NCI-H1436 treated with DMSO at 0.1 percent for 48 hours (cell line): ENCODE results near the gene CBLB.

ENCODE experiments used
- DNase-seq: peaks from one replicate; lab custom pipeline; 2025; lab: John Stamatoyannopoulos, UW

CBLB gene

GRCh38 chr3:105691633-105692032, 177.2 kb downstream of the CBLB start:
- no peak for DNase-seq

- DNase-seq, result no peak
These were observed 177.8 kb downstream of the CBLB start for GRCh38 chr3:105691053-105691452.

- DNase-seq, result no peak
These were observed 180.0 kb downstream of the CBLB start for GRCh38 chr3:105688821-105689220.

- no peak for DNase-seq
These were observed 182.4 kb downstream of the CBLB start for GRCh38 chr3:105686278-105686897.

- no peak for DNase-seq
These were observed 188.9 kb downstream of the CBLB start for GRCh38 chr3:105679951-105680350.

GRCh38 chr3:105678017-105678416, 190.8 kb downstream of the CBLB start:
- DNase-seq, result no peak

GRCh38 chr3:105676621-105677300, 192.1 kb downstream of the CBLB start:
- DNase-seq, result no peak

- no peak for DNase-seq
These were observed 194.3 kb downstream of the CBLB start for GRCh38 chr3:105674437-105675065.

GRCh38 chr3:105672996-105673395, 195.8 kb downstream of the CBLB start:
- no peak for DNase-seq

- DNase-seq, result no peak
These were observed 206.5 kb downstream of the CBLB start for GRCh38 chr3:105662306-105662705.

GRCh38 chr3:105661461-105661860, 207.4 kb downstream of the CBLB start:
- DNase-seq, result no peak

- DNase-seq, result no peak
These were observed 211.9 kb downstream of the CBLB start for GRCh38 chr3:105656651-105657504.

GRCh38 chr3:105653868-105654267, 214.9 kb downstream of the CBLB start:
- DNase-seq, result no peak

GRCh38 chr3:105653166-105653565, 215.6 kb downstream of the CBLB start:
- no peak for DNase-seq

GRCh38 chr3:105649480-105649879, 219.3 kb downstream of the CBLB start:
- no peak for DNase-seq

- DNase-seq, result no peak
These were observed 221.8 kb downstream of the CBLB start for GRCh38 chr3:105647047-105647446.

GRCh38 chr3:105639131-105639530, 229.7 kb downstream of the CBLB start:
- DNase-seq, result no peak

- DNase-seq, result no peak
These were observed 234.1 kb downstream of the CBLB start for GRCh38 chr3:105634708-105635107.

- no peak for DNase-seq
These were observed 239.1 kb downstream of the CBLB start for GRCh38 chr3:105629718-105630117.

GRCh38 chr3:105626739-105627138, 242.1 kb downstream of the CBLB start:
- DNase-seq, result no peak

GRCh38 chr3:105622169-105622568, 246.6 kb downstream of the CBLB start:
- no peak for DNase-seq

- DNase-seq, result no peak
These were observed 248.6 kb downstream of the CBLB start for GRCh38 chr3:105620236-105620635.

GRCh38 chr3:105619651-105620050, 249.2 kb downstream of the CBLB start:
- no peak for DNase-seq
